NCI-H774 (cell line): ENCODE data around the gene GPSM3.
"Not testable (repeated sequence)": the region's sequence is repeated elsewhere in the genome, so short reads cannot be mapped to it uniquely, and the experiment has no call there.

Source experiments
- DNase-seq: peaks from one replicate; lab custom pipeline; 2025; lab: John Stamatoyannopoulos, UW

Gene GPSM3

GRCh38 chr6:32149932-32150870 lies 42.2 kb downstream of the GPSM3 start:
- no peak for DNase-seq

GRCh38 chr6:32149092-32149755 lies 43.2 kb downstream of the GPSM3 start:
- no peak for DNase-seq

- DNase-seq: no peak
Observed at GRCh38 chr6:32148289-32149091, 44.0 kb downstream of the GPSM3 start.

- no peak for DNase-seq
Observed at GRCh38 chr6:32147401-32148132, 44.9 kb downstream of the GPSM3 start.

- no peak for DNase-seq
Observed at GRCh38 chr6:32146687-32147086, 45.8 kb downstream of the GPSM3 start.

- DNase-seq: no peak
Observed at GRCh38 chr6:32146287-32146686, 46.2 kb downstream of the GPSM3 start.

- DNase-seq: not testable (repeated sequence)
Observed at GRCh38 chr6:32144238-32144637, 48.2 kb downstream of the GPSM3 start.
